ENCODE results near the gene COL20A1. TPM values are rescaled to one million over a fixed set of nuclear protein-coding genes. Genes with fewer than 3 reads are reported as not detected.

COL20A1 gene
- total RNA-seq, 4 donors from 2014 or later, result 0.20 to 0.44 TPM; not detected in 2

DNA sequence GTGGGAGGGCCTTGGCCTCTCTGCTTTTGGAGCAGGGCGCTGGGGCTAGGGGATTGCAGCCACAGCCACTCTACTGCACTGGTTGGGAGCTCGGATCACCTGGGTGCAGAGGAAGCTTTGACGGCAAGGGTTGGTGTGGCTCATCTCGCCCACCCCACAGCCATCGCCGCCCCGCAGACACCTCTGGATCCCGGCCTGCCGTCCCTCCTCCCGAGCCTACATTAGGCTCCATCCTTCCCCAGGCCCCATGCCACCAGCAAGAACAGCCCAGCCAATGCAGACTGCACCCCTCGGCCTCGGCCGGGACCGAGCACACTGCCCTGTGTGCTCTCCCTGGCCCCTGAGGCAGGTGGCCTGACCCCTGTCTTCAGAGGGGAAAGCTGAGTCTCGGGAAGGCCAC, 32.5 kb upstream of the COL20A1 start:
- Histone ChIP-seq H3K9me3 (no peaks in the 10 kb centered on the region), H3K4me1 (peaks cover 0 to 18% (median 0%) of the 10 kb centered on the region in 4 donors), H3K27me3 (peaks cover 0 to 70% of the 10 kb centered on the region in 2 donors), H3K4me3 (no peak overlapping the region), H3K27ac (no peak overlapping the region), H3K36me3 (no peaks in the 10 kb centered on the region)
- TF ChIP-seq POLR2A (IDR thresholded peaks at IDR 0.05) (no peak), EP300 (IDR thresholded peaks at IDR 0.05) (no peak), CTCF (IDR thresholded peaks at IDR 0.05) (no peak)
- whole genome bisulfite sequencing, 2 donors, result 80 to 97% methylated on average over 11 to 14 of the region's 15 CpGs
- DNase-seq (ENCODE audit: low spot score in 2 of 2), result no peak

GRCh38 chr20:63261060-63261794, 31.8 kb upstream of the COL20A1 start:
- DNase-seq (ENCODE audit: low spot score in 2 of 2), result no peak
- H3K27me3 ChIP-seq, result peaks cover 0 to 70% of the 10 kb centered on the region in 2 donors
- H3K4me3 ChIP-seq, result no peak overlapping the region
- peak overlapping the region in 2 of 4 donors; percentile 0 to 28 for H3K27ac ChIP-seq
- 36 to 37% methylated on average over 23 to 25 of the region's 25 CpGs for WGBS, 2 donors
- no peaks in the 10 kb centered on the region for H3K36me3 ChIP-seq
- no peaks in the 10 kb centered on the region for H3K9me3 ChIP-seq
- peaks cover 0 to 18% (median 0%) of the 10 kb centered on the region in 4 donors for H3K4me1 ChIP-seq
- no peak for TF ChIP-seq POLR2A (IDR thresholded peaks at IDR 0.05)
- TF ChIP-seq EP300 (IDR thresholded peaks at IDR 0.05), result no peak
- no peak for TF ChIP-seq CTCF (IDR thresholded peaks at IDR 0.05)

DNA sequence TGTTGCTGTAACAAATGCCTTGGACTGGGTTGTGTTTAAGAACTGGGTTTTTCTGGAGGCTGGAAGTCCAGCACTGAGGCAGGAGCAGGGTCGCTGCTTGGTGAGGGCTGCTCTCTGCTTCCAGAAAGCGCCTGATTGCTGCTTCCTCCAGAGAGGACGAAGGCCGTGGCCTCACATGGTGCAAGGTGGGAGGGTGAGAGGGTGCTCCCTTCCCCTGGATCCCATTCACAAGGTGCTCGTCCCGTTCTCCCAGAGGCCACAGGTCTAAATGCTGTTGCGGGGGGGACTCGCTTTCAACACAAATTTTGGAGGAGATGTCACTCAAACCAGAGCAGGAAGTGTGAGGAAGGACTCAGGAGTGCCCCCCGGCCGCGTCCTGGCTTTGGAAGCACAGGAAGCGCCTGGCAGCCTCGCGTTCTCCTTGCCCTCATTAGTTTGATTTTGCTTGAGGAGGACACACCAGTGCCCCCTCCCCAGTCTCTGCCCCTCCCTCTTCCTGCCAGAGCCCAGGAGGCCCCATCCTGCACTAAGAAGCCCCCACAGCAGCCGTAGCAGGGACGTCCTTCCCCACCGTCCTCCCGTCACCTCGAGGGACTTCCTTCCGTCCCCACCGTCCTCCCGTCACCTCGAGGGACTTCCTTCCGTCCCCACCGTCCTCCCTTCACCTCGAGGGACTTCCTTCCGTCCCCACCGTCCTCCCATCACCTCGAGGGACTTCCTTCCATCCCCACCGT, 31.0 kb upstream of the COL20A1 start:
- no peak overlapping the region for H3K4me3 ChIP-seq
- H3K36me3 ChIP-seq, result no peaks in the 10 kb centered on the region
- no peaks in the 10 kb centered on the region for H3K9me3 ChIP-seq
- no peak for DNase-seq (ENCODE audit: low spot score in 2 of 2)
- H3K27me3 ChIP-seq, result peaks cover 0 to 66% of the 10 kb centered on the region in 2 donors
- TF ChIP-seq EP300 (IDR thresholded peaks at IDR 0.05), result no peak
- TF ChIP-seq CTCF (IDR thresholded peaks at IDR 0.05), result no peak
- TF ChIP-seq POLR2A (IDR thresholded peaks at IDR 0.05), result no peak
- WGBS, 2 donors, result 37 to 43% methylated on average over 29 to 30 of the region's 30 CpGs
- peak overlapping the region in 1 of 4 donors; percentile 0 for H3K27ac ChIP-seq
- H3K4me1 ChIP-seq, result peaks cover 0 to 18% (median 0%) of the 10 kb centered on the region in 4 donors

GRCh38 chr20:63262836-63263235, 30.1 kb upstream of the COL20A1 start:
- H3K27me3 ChIP-seq, result peaks cover 0 to 75% of the 10 kb centered on the region in 2 donors
- WGBS, 2 donors, result 84 to 92% methylated on average over 9 of the region's 9 CpGs
- TF ChIP-seq CTCF (IDR thresholded peaks at IDR 0.05), result no peak
- no peak for TF ChIP-seq POLR2A (IDR thresholded peaks at IDR 0.05)
- no peak for TF ChIP-seq EP300 (IDR thresholded peaks at IDR 0.05)

GRCh38 chr20:63264000-63264399, 29.0 kb upstream of the COL20A1 start:
- Histone ChIP-seq H3K4me1 (peaks cover 0 to 25% (median 0%) of the 10 kb centered on the region in 4 donors), H3K9me3 (no peaks in the 10 kb centered on the region), H3K36me3 (no peaks in the 10 kb centered on the region), H3K27me3 (peaks cover 0 to 73% of the 10 kb centered on the region in 2 donors), H3K4me3 (no peak overlapping the region), H3K27ac (no peak overlapping the region)
- no peak for TF ChIP-seq POLR2A (IDR thresholded peaks at IDR 0.05)
- no peak for TF ChIP-seq CTCF (IDR thresholded peaks at IDR 0.05)
- TF ChIP-seq EP300 (IDR thresholded peaks at IDR 0.05), result no peak
- 81 to 84% methylated on average over 10 of the region's 10 CpGs for WGBS, 2 donors
- DNase-seq (ENCODE audit: low spot score in 2 of 2), result no peak

More at GRCh38 chr20:63262836-63263235, 30.1 kb upstream of the COL20A1 start:
- no peak overlapping the region for H3K27ac ChIP-seq
- H3K4me3 ChIP-seq, result no peak overlapping the region
- no peaks in the 10 kb centered on the region for H3K36me3 ChIP-seq
- no peak for DNase-seq (ENCODE audit: low spot score in 2 of 2)
- no peaks in the 10 kb centered on the region for H3K9me3 ChIP-seq
- peaks cover 0 to 18% (median 0%) of the 10 kb centered on the region in 4 donors for H3K4me1 ChIP-seq

Data from tibial nerve (tissue), 4 donors.